ENCODE results near the gene GARIN1A. TPM values are rescaled to one million over a fixed set of nuclear protein-coding genes. Genes with fewer than 3 reads are reported as not detected.

GARIN1A gene
- total RNA-seq, 1 experiment from 2014 or later, result 0.91 TPM

GRCh38 chr7:128707752-128708151 is 35.7 kb downstream of the GARIN1A start:
- TF ChIP-seq EZH2phosphoT487 (IDR thresholded peaks at IDR 0.05; ENCODE audit: borderline replicate concordance, low read length) (no peak), CTCF (conservative IDR thresholded peaks at IDR 0.05; ENCODE audit: low read depth, low read length) (no peak), EZH2 (IDR thresholded peaks at IDR 0.05; ENCODE audit: low read length, unreplicated experiment) (no peak)
- Histone ChIP-seq H3K9ac (ENCODE audit: low read length) (no peak overlapping the region), H3K9me2 (replicated peaks; ENCODE audit: low read length) (no peaks in the 10 kb centered on the region), H3K9me3 (ENCODE audit: low read length) (no peaks in the 10 kb centered on the region), H4K20me1 (ENCODE audit: low read length) (no peaks in the 10 kb centered on the region), H3F3A (ENCODE audit: low read length, unreplicated experiment) (no peaks in the 10 kb centered on the region), H3K4me1 (ENCODE audit: insufficient read depth, low read length) (no peaks in the 10 kb centered on the region), H3K4me2 (ENCODE audit: low read length) (no peak overlapping the region), H2AFZ (ENCODE audit: low read length) (no peak overlapping the region), H3K27ac (ENCODE audit: low read length) (no peak overlapping the region), H3K36me3 (ENCODE audit: low read depth, low read length) (no peaks in the 10 kb centered on the region), H3K4me3 (ENCODE audit: low read length) (no peak overlapping the region), H3K27me3 (ENCODE audit: low read length) (no peaks in the 10 kb centered on the region), H3K79me2 (ENCODE audit: low read length) (no peaks in the 10 kb centered on the region)
- CTCF ChIA-PET, result no interaction called here
- no TSS peak for BruUV-seq (replicated peaks)
- intact Hi-C loops (cut with micrococcal nuclease), result no loop called here
- ATAC-seq (no peak), DNase-seq (no peak)
- POLR2A ChIA-PET (ENCODE audit: unreplicated experiment), result no interaction called here

- no peak overlapping the region for H3K4me2 ChIP-seq (ENCODE audit: low read length)
- no peak for DNase-seq
- H3F3A ChIP-seq (ENCODE audit: low read length, unreplicated experiment), result no peaks in the 10 kb centered on the region
- H3K4me3 ChIP-seq (ENCODE audit: low read length), result no peak overlapping the region
- no peaks in the 10 kb centered on the region for H3K4me1 ChIP-seq (ENCODE audit: insufficient read depth, low read length)
- TF ChIP-seq EZH2 (IDR thresholded peaks at IDR 0.05; ENCODE audit: low read length, unreplicated experiment) (no peak), EZH2phosphoT487 (IDR thresholded peaks at IDR 0.05; ENCODE audit: borderline replicate concordance, low read length) (no peak), CTCF (conservative IDR thresholded peaks at IDR 0.05; ENCODE audit: low read depth, low read length) (no peak)
- H3K9ac ChIP-seq (ENCODE audit: low read length), result no peak overlapping the region
- CTCF ChIA-PET, result no interaction called here
- H4K20me1 ChIP-seq (ENCODE audit: low read length), result no peaks in the 10 kb centered on the region
- no peak overlapping the region for H3K27ac ChIP-seq (ENCODE audit: low read length)
- no peaks in the 10 kb centered on the region for H3K9me2 ChIP-seq (replicated peaks; ENCODE audit: low read length)
- H3K36me3 ChIP-seq (ENCODE audit: low read depth, low read length), result no peaks in the 10 kb centered on the region
- no peaks in the 10 kb centered on the region for H3K79me2 ChIP-seq (ENCODE audit: low read length)
- no peak overlapping the region for H2AFZ ChIP-seq (ENCODE audit: low read length)
- ATAC-seq, result no peak
- no peaks in the 10 kb centered on the region for H3K27me3 ChIP-seq (ENCODE audit: low read length)
- H3K9me3 ChIP-seq (ENCODE audit: low read length), result no peaks in the 10 kb centered on the region
- POLR2A ChIA-PET (ENCODE audit: unreplicated experiment), result no interaction called here
- intact Hi-C loops (cut with micrococcal nuclease), result no loop called here
- no TSS peak for BruUV-seq (replicated peaks)
Measured at GRCh38 chr7:128708235-128708634, 36.1 kb downstream of the GARIN1A start.

GRCh38 chr7:128708824-128709223 is 36.7 kb downstream of the GARIN1A start:
- no peaks in the 10 kb centered on the region for H4K20me1 ChIP-seq (ENCODE audit: low read length)
- intact Hi-C loops (cut with micrococcal nuclease), result no loop called here
- TF ChIP-seq CTCF (conservative IDR thresholded peaks at IDR 0.05; ENCODE audit: low read depth, low read length), result no peak
- no peak for TF ChIP-seq EZH2 (IDR thresholded peaks at IDR 0.05; ENCODE audit: low read length, unreplicated experiment)
- TF ChIP-seq EZH2phosphoT487 (IDR thresholded peaks at IDR 0.05; ENCODE audit: borderline replicate concordance, low read length), result no peak
- ATAC-seq, result no peak
- H3K4me2 ChIP-seq (ENCODE audit: low read length), result no peak overlapping the region
- POLR2A ChIA-PET (ENCODE audit: unreplicated experiment), result no interaction called here
- H2AFZ ChIP-seq (ENCODE audit: low read length), result no peak overlapping the region
- H3K36me3 ChIP-seq (ENCODE audit: low read depth, low read length), result no peaks in the 10 kb centered on the region
- H3K9me2 ChIP-seq (replicated peaks; ENCODE audit: low read length), result no peaks in the 10 kb centered on the region
- H3F3A ChIP-seq (ENCODE audit: low read length, unreplicated experiment), result no peaks in the 10 kb centered on the region
- H3K9ac ChIP-seq (ENCODE audit: low read length), result no peak overlapping the region
- H3K4me3 ChIP-seq (ENCODE audit: low read length), result no peak overlapping the region
- BruUV-seq (replicated peaks), result no TSS peak
- no peak for DNase-seq
- CTCF ChIA-PET, result no interaction called here
- H3K79me2 ChIP-seq (ENCODE audit: low read length), result no peaks in the 10 kb centered on the region
- no peak overlapping the region for H3K27ac ChIP-seq (ENCODE audit: low read length)
- no peaks in the 10 kb centered on the region for H3K27me3 ChIP-seq (ENCODE audit: low read length)
- no peaks in the 10 kb centered on the region for H3K9me3 ChIP-seq (ENCODE audit: low read length)
- H3K4me1 ChIP-seq (ENCODE audit: insufficient read depth, low read length), result 0 out of 2 replicates have a peak, but pooled peaks cover 4% of the 10 kb centered on the region

Measured in PC-3 (cell line).